Lung (tissue), 12 donors: Measurements from ENCODE around the gene SPIRE2. TPM values are rescaled to one million over a fixed set of nuclear protein-coding genes. Genes with fewer than 3 reads are reported as not detected.
"Not testable (repeated sequence)": the region's sequence is repeated elsewhere in the genome, so short reads cannot be mapped to it uniquely, and the experiment has no call there.

ENCODE experiments used
- ATAC-seq: fragments of 200-7000 bp; cut with Tn5 transposase; one replicate; pipeline ENCODE4 v1.9.1; 2020; ENCODE audit warnings: moderate number of reproducible peaks; ENCODE audit not compliant: insufficient read depth, low FRiP score
- DNase-seq, 3 donors: peaks; one replicate each; pipeline ENCODE4 v3.0.0-alpha.2; 2013 to 2017
- H3K27ac ChIP-seq, 2 donors: one replicate each; pipeline ENCODE4 v1.5.1; 2013; ENCODE audit warnings: mild to moderate bottlenecking in 2 of 2, moderate library complexity in 2 of 2, control low read depth in 1 of 2, inconsistent platforms in 1 of 2, low read depth in 1 of 2, low read length in 1 of 2
- H3K27me3 ChIP-seq, 3 donors: one replicate each; pipeline ENCODE4 v1.5.1; 2013; ENCODE audit warnings: low read length in 2 of 3; ENCODE audit not compliant: control insufficient read depth in 3 of 3, insufficient read depth in 3 of 3
- H3K36me3 ChIP-seq, 4 donors: one replicate each; pipeline ENCODE4 v1.5.1; 2013; ENCODE audit warnings: low read length in 4 of 4, mild to moderate bottlenecking in 1 of 4, moderate library complexity in 1 of 4; ENCODE audit not compliant: control insufficient read depth in 4 of 4, insufficient read depth in 4 of 4
- H3K4me1 ChIP-seq, 5 donors: one replicate each; pipeline ENCODE4 v1.5.1; 2013; ENCODE audit warnings: low read length in 5 of 5, mild to moderate bottlenecking in 2 of 5, moderate library complexity in 1 of 5; ENCODE audit not compliant: control insufficient read depth in 5 of 5, insufficient read depth in 5 of 5
- H3K4me3 ChIP-seq: one replicate; pipeline ENCODE4 v1.5.1; 2013; ENCODE audit warnings: mild to moderate bottlenecking, control low read depth, moderate library complexity
- H3K9ac ChIP-seq, 2 donors: one replicate each; pipeline ENCODE4 v1.5.1; 2013; ENCODE audit warnings: low read length in 2 of 2, control low read depth in 1 of 2; ENCODE audit not compliant: insufficient read depth in 1 of 2
- H3K9me3 ChIP-seq, 4 donors: one replicate each; pipeline ENCODE4 v1.5.1; 2013; ENCODE audit warnings: low read length in 3 of 4, mild to moderate bottlenecking in 1 of 4, moderate library complexity in 1 of 4; ENCODE audit not compliant: control insufficient read depth in 4 of 4, insufficient read depth in 3 of 4
- WGBS, 2 donors: extraction: QIAGEN DNeasy Blood & Tissue Kit; methylation state at CpG; one replicate each; pipeline ENCODE4 v1.1.7; 2013; 5-methylcytosine and 5-hydroxymethylcytosine counted together
- polyA plus RNA-seq, 2 donors: library from polyadenylated mRNA; stranded (reverse); fragments of 200-250 nt; gene quantifications; one replicate each; pipeline ENCODE4 v1.2.1, GENCODE V29; 2013
- total RNA-seq, 2 donors: library from RNA; depleted of rRNA in 1 of 2; stranded (reverse); fragments of >200 nt in 1 of 2; gene quantifications; one replicate each; pipeline ENCODE4 v1.2.1, GENCODE V29; 2014 to 2021
- TF ChIP-seq, protein P1 (sequence below): IDR thresholded peaks from 2 replicates; pipeline ENCODE4 v1.5.1; 2012; ENCODE audit warnings: mild to moderate bottlenecking; ENCODE audit errors: control extremely low read depth, extremely low read depth
- donor health status: control.
- donor health status: control.
- donor health status: Bipolar disorder and iron deficiency.
- donor health status: healthy.
- donor health status: DM: yes; HTN: yes; CAD: no.

Gene SPIRE2
- total and polyA plus RNA-seq, 4 donors: 3.3 to 12.0 (median 8.0) TPM

DNA sequence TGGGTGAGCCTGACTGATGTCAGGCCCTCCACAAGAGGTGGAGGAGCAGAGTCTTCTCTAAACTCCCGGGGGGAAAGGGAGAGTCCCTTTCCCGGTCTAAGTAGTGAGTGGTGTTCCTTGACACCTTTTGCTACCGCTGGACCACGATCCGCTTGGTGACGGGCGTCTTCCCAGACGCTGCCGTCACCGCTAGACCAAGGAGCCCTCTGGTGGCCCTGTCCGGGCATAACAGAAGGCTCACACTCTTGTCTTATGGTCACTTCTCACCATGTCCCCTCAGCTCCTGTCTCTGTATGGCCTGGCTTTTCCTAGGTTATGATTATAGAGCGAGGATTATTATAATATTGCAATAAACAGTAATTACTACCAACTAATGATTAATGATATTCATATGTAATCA, 35.2 kb upstream of the SPIRE2 start:
- ATAC-seq, H3K27me3 ChIP-seq: not testable (repeated sequence)
- WGBS, 2 donors: 19 to 34% methylated on average over 12 of the region's 12 CpGs

DNA sequence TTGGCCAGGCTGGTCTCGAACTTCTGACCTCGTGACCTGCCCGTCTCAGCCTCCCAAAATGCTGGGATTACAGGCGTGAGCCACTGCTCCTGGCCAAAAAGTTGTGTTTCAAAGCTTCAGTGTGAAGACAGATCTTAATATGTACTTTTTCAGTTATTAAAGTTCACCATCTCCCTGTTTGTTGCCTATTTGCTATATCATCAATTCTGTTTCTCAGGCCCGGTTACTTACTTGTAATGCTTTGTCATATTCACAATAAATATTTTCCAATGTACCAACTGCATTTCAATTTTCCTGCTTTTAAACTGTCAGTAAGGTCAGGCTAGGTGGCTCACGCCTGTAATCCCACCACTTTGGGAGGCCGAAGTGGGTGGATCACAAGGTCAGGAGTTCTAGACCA, 34.3 kb upstream of the SPIRE2 start:
- no peaks in the 10 kb centered on the region for H3K27me3 ChIP-seq
- H3K4me3 ChIP-seq: no peak overlapping the region
- no peak overlapping the region for H3K9ac ChIP-seq
- H3K36me3 ChIP-seq: peaks cover 0 to 23% (median 5%) of the 10 kb centered on the region in 4 donors
- WGBS, 2 donors: 96 to 97% methylated on average over 7 of the region's 7 CpGs
- no peaks in the 10 kb centered on the region for H3K9me3 ChIP-seq
- no peaks in the 10 kb centered on the region for H3K4me1 ChIP-seq
- no peak for ATAC-seq
- no peak overlapping the region for H3K27ac ChIP-seq
- no peak for DNase-seq
- TF ChIP-seq, protein P1, sequence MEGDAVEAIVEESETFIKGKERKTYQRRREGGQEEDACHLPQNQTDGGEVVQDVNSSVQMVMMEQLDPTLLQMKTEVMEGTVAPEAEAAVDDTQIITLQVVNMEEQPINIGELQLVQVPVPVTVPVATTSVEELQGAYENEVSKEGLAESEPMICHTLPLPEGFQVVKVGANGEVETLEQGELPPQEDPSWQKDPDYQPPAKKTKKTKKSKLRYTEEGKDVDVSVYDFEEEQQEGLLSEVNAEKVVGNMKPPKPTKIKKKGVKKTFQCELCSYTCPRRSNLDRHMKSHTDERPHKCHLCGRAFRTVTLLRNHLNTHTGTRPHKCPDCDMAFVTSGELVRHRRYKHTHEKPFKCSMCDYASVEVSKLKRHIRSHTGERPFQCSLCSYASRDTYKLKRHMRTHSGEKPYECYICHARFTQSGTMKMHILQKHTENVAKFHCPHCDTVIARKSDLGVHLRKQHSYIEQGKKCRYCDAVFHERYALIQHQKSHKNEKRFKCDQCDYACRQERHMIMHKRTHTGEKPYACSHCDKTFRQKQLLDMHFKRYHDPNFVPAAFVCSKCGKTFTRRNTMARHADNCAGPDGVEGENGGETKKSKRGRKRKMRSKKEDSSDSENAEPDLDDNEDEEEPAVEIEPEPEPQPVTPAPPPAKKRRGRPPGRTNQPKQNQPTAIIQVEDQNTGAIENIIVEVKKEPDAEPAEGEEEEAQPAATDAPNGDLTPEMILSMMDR: no peak

More for the DNA sequence above, 35.2 kb upstream of the SPIRE2 start:
- DNase-seq: peak in 2 of 3 donors; percentile 18 to 33
- not testable (repeated sequence) for H3K9ac ChIP-seq, H3K9me3 ChIP-seq, H3K27ac ChIP-seq, H3K4me1 ChIP-seq, H3K4me3 ChIP-seq
- peaks cover 0 to 17% (median 5%) of the 10 kb centered on the region in 4 donors for H3K36me3 ChIP-seq
- TF ChIP-seq, protein P1: peak; percentile 65

DNA sequence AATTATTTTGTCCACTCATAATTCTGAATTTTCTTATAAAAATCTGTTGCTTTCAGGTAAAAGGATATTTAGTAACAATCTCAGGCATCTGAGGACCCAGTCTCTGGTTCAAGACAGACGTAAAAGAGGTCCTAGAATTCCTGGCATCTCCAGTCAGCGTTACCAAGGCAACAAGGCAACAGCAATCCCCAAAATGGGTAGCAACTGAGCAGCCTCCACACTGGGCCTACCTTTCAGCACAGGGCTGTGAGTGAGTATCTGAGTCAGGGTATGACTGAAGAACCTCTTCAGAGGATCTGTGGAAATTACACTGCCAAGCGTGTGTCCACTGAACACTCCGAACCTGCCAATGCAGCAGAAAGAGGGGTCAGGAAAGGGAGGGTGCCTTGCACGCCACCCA, 32.6 kb upstream of the SPIRE2 start:
- Histone ChIP-seq H3K9me3 (no peaks in the 10 kb centered on the region), H3K4me1 (peaks cover 0 to 4% (median 0%) of the 10 kb centered on the region in 5 donors), H3K36me3 (peaks cover 0 to 26% (median 5%) of the 10 kb centered on the region in 4 donors), H3K4me3 (no peak overlapping the region), H3K9ac (no peak overlapping the region), H3K27ac (no peak overlapping the region), H3K27me3 (no peaks in the 10 kb centered on the region)
- WGBS, 2 donors: 89 to 92% methylated on average over 5 of the region's 5 CpGs
- no peak for ATAC-seq
- no peak for DNase-seq
- TF ChIP-seq, protein P1: no peak

DNA sequence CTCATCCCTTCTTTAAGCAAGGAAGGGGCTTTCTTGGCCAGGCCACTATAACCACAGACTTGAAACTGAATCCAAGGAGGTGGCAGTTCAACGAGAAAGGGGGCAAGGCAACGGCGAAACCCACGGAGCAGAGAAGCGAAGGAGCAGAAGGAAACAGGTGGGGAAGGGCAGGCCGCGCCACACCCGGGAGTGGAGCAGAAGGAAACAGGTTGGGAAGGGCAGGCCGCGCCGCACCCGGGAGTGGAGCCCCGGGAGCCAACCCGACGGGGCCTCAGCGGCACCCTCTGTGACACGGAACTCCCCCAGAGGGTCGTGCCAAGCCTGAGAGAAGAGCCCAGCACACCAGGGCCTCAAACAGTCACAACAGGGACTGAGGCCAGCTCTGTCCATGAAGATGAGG, 32.2 kb upstream of the SPIRE2 start:
- Histone ChIP-seq H3K27me3 (no peaks in the 10 kb centered on the region), H3K36me3 (peaks cover 0 to 24% (median 5%) of the 10 kb centered on the region in 4 donors), H3K4me3 (no peak overlapping the region), H3K27ac (no peak overlapping the region), H3K9ac (no peak overlapping the region), H3K4me1 (peaks cover 0 to 4% (median 0%) of the 10 kb centered on the region in 5 donors), H3K9me3 (no peaks in the 10 kb centered on the region)
- DNase-seq: no peak
- ATAC-seq: no peak
- 92% methylated on average over 18 of the region's 18 CpGs for WGBS, 2 donors
- TF ChIP-seq, protein P1: no peak
